GM21390 (cell line): ENCODE measurements around the gene L2HGDH.
"Not testable (repeated sequence)": the region's sequence is repeated elsewhere in the genome, so short reads cannot be mapped to it uniquely, and the experiment has no call there.

ENCODE experiments used
- ATAC-seq: cut with Tn5 transposase; IDR thresholded peaks from one replicate; pipeline ENCODE4 v1.9.1; 2021; ENCODE audit not compliant: unreplicated experiment

Gene L2HGDH

DNA sequence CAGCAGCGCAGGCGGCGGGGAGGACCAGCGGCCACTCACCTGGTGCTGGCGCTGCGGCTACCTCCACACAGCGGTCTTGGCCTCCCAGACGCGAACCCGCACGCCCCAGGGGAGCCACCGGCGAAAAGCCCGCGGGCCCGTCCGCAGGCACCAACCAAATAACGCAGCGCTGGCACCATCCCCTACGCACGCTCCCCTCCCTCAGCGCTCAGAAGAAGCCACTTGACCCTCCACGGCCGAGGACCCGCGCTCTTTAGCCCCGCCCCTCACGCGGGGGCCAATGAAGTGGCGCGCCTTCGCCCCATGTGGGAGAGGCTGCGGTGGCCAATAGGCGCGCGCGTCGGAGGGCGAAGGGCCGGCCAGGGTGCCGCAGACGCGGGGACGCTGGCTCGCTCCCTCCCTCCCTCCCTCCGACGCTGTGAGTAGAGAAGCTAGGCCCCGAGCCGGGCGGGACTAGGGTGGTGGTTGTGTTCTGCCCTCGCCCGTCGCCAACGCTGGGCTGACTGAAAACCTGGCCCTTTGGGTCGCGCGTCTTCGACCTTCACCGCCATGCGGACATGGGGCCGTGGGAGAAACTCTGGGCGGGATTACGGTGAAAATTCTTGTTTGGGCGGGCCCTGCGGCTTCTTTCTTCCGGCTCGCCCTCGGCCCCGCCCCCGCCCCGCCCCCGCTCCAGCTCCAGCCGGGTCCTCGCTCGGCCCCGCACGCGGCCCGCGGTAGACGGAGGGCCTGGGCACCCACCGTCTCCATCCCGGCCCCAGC lies at the start of gene L2HGDH, which contains the start of gene DMAC2L:
L2HGDH (minus strand) TSS at position 258 of the 762 bp plus-strand sequence; CDS start at position 179, 79 bp downstream.
DMAC2L (plus strand) TSS at position 353 of the 762 bp plus-strand sequence. CDS start 9,164 bp downstream, outside the sequence.
- peak; percentile 88 for ATAC-seq

DNA sequence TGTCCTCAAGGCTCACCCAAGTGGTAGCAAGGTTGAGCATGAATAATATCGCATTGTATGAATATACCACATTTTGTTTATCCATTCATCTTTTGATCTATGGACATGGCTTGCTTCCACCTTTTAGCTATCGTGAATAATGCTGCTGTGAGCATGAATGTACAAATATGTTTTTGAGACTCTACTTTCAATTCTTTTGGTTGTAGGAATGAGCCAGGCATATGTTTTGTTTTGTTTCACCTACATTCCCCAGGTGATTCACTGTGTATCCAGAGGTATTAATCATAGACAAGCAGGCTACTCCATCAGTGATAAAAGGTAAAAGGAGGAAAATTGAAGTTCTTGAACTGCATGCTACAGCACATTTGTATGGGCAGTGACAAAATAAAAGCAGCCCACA lies 48.8 kb upstream of the L2HGDH start:
- no peak for ATAC-seq

DNA sequence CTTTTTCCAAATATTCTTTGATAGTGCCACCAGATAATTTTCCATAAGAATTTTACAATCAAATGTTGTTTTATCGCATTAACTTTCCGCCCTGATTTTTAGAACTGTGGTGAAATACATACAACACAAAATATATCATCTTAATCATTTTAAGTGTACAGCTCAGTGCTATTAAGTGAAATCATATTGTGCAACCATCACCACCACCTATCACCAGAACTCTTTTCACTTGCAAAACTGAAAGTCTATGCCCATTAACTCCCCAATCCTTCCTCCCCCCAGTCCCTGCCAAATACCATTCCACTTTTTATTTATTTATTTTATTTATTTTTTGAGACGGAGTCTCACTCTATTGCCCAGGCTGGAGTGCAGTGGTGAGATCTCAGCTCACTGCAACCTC lies 48.1 kb upstream of the L2HGDH start:
- no peak for ATAC-seq

DNA sequence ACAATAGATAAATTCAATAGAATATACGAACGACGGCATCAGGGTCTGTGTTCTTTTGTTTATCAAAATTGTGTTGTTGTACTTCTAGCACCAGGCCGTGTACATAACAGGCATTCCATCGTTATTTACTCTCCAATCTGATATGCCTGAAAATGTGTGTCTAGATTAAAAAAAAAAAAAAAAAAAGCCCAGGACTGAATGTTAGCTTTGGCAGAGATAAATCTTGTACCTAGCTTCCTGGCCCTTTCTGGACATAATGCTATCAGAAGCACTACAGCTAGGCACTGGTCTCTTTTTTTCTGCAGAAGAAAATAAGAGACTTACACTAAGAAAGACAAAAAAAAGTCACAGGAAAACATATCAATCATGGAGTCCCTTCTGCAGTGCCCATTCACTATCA lies 47.6 kb upstream of the L2HGDH start:
- ATAC-seq, result no peak

DNA sequence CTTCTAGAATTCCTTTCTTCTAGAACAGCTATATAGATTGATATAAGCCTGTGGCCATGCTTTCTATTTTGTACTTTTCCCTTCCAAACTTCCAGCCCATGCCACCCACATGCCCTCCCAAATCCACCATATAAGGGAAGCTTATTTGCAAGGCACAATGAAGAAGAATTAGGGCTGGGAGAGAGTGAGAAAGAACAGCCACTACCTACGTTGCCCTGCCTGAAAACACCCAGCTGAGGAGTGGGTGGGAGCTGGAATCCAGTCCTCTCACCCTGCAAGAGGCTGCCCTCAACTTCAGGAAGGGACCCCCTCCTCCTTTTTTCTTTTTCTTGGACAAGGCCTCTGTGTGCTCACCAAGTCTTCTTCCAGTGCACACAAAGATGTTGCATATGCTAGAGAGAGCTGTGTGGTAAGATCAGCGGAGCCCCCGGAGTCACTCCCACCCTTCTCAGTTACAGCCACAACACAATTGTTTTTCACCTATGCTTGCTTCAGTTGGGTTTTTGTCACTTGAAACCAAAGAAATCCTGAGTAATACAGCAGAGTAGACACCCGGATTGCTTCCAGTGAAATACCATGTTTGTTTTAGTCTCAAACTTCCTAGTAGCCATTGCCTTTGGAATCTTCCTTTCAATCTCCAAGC lies 45.8 kb upstream of the L2HGDH start:
- no peak for ATAC-seq

DNA sequence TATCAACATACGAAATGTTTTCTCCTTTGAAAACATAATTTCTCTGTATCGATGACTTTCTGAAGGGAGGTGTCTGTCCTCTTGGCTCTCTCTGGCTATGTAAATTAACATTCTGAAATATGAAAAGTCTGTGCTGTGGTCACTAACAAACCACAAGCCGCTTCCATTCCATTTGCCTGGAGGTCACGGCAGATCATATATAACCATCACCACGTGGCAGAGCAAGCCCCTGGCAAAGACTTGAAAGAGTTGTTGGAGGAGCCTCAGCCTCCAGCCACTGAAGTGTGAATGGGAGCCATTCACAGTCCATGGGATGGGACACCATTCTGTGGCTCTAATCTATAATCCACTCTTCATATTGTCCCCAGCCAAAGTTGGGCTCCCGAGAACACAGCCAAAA lies 45.1 kb upstream of the L2HGDH start:
- no peak for ATAC-seq

DNA sequence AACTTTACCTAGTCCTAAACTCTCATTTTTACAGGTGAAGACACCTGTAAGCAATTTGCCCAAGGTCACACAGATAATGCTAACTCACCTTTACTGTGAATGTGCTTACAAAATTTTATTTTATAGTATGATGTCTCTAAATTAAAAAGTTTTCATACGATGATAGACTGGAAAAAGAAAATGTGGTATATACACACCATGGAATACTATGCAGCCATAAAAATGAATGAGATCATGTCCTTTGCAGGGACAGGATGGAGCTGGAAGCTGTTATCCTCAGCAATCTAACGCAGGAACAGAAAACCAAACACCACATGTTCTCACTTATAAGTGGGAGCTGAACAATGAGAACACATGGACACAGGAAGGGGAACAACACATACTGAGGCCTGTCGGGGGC lies 44.3 kb upstream of the L2HGDH start:
- not testable (repeated sequence) for ATAC-seq

DNA sequence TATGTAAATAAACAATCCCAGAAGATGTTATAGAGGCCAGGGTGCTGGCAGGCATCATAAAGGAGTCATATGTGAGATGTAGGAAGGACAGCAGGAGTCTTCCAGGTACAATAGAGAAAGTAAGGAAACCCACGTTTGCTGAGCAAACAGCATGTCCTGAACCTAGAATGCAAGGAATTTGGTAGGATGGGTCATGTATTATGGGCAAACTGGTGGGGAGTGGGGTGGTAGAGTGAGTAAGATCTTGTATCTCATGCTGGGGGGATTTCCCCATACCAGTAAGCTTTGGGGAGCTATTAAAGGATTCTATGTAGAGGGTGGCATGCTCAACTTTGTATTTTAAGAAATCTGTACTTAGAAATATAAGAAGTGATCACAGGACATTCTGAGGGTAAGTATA lies 43.7 kb upstream of the L2HGDH start:
- ATAC-seq, result no peak

DNA sequence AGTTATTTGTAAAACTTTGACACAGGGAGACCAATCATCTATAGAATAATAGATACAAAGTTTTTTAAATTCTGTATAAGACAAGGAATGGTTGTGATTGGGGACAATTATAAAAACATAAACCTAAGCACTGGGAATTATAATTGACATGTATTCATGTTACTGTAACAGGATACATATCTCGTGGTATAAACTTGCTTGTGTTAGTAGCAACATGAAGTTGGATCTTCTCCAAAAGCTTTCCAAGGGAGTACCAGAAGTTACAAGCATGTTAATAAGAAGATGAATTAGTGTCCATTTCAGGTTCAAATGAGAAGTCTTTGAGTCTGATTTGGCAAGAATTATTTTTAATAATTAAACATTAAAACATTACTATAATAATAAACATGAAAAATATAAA lies 42.5 kb upstream of the L2HGDH start:
- no peak for ATAC-seq

DNA sequence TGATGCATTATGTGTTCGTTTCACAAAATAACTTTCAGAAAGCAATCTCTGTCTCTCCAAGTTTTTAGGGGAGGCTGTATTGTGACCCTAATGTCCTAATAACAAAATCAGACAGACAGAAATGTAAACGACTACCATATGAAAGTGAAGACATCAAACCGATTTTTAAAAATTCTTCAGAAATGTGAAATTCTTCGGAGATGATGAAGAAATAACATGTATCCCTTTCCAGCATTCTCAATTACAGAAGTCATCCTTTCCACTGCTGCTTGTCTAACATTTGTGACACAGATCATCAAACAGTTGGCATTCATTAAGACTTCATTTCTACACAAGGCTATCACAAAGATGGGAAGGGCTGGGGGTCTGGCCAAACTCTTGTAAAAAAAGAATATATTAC lies 41.1 kb upstream of the L2HGDH start:
- ATAC-seq, result no peak

DNA sequence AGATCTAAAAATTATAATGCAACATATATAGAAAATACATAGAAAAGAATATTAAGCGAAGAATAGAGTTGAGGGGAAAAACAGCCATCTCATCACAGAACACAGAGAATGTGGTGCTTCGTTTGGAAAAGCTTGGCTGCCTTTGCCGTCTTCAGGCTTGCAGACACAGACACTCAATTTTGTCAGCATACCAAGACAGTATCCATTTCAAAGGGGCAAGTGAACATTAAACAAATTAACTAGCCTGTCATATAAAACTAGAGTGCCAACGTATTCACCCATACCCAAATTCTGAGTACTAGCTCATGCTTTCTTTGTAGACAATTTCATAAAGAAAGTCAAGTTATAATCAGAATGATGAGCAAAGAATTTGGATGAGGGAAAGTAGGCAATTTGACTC lies 40.6 kb upstream of the L2HGDH start:
- no peak for ATAC-seq

DNA sequence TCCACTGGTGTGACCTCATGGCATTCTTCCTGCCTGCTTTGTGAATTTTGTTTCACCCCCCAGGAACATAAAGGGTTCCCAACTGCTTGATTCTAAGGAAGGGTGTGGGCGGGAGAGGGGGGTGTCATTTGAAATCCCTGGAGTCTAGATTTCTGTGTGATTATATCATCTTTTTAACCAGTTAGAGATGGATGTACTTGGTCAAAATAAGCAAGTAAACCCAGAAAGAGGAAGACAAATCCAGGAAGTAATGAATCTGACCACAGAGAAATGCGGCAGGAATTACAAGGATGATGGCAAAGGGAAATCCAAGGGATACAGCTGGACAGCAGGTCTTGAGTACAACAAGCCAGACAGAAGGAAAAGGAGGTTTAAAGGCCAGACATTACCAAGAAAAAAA lies 38.9 kb upstream of the L2HGDH start:
- no peak for ATAC-seq

DNA sequence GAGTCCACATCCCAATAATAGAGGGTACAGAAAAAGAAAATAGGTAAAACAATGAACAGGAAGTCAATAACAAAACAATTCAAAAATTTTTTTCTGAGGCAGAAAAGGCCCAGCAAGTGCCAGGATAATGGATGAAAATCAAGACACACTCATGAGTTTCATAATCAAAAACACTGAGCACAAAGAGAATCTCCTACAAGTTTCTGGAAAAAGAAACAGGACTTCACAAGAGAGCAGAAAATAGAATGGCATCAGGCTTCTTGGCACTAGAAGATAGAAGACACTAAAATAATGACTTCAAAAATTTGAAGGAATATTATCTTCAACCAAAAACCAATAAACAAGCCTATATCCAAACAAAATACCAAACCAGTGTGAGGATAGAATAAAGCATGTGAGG lies 36.9 kb upstream of the L2HGDH start:
- ATAC-seq, result no peak

DNA sequence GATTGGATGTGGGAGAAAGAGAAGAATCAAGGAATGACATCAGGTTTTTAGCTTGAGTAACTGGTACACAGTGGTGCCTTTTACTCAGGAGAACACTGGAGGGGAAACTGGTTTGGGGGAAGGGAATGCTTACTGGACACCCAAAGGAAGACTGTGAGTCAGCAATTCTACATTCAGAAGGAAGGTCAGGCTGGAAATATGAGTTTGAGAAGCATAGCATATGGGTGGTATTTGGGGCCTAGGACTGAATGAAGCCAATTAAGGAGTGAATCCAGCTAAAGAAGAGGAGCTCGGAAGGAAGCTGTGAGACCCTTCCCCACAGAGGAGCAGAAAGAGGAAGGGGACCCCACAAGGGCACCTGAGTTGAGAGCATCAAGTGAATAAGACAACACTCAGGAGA lies 35.5 kb upstream of the L2HGDH start:
- ATAC-seq, result no peak

DNA sequence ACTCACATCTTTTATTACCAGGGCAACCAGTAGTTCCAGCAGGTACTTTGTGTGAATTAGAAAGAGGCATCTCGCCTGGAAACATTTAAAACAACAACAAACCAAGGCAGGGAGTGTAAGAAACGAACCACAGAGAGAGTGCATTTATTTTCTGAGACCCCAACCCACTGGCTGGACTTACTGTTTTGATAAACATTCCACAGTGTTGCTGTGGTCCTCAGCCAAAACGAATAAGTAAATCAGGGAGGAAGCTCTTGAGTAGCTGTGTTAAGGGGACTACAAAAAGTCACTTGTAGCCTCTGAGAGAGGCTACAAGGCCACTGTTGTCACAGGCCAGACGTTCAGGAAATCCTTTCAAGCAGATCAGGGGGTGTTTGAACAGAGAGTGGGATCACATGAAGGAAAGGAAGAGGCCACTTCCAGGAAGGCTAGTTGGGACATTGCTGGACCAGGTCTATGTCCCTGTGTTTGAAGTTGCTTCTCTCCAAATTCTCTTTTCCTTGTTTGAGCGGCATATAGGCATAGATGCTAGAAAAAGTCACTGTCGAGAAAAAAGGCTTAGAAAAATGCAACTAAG lies 33.9 kb upstream of the L2HGDH start:
- ATAC-seq, result no peak

DNA sequence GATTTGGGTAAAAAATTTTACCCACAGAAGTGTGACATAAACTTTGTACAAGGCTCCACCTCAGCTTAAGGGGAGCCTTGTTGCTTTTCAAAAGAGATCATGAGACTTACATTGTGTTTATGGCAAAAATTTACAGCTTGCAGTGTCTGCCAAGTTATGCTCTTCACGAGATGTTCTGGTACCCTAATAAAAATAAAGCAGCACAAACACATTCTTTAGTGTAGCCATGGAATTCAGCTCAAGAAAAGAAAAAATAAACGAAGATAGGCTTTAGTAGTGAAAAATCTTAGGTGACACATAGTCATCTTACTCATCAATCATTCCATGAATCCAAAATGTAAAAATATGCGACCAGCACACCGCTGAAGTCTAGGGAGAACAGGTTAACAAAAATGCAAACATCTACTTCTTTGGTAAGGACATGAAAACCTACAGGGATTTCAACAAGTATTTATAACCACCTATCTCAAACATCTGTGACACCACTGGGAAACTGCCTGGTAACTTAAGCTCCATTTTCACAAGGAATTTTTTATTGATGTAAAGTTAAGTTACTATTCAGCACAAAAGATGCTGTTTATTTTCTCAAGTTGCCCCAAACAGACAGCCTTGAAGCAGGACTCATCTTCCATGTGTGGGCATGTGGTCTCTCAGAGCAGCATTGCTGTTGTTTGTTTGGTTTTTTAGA lies 33.0 kb upstream of the L2HGDH start:
- no peak for ATAC-seq

DNA sequence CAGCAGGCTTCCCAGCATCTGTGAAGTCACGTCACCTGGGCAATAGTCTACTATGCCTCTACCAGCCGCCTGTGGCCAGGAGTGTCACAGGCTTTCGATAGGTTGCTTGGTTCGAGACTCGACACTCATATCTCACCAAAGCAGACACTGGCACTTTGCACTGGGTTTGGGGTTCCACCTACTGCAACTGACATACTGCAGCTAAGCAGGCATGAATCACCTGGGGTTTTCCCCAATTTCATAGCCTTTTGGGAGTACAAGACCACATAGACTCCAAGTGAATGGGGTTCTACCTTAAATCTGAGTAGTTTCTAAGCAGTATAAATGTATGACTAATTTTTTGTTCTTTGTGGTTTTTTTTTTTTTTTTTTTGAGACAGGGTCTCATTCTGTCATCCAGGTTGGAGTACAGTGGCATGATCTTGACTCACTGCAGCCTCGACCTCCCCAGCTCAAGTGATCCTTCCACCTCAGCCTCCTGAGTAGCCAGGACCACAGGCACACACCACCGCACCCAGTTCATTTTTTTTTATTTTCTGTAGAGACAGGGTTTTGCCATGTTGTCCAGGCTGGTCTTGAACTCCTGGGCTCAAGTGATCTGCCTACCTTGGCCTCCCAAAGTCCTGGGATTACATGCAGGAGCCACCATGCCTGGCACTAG lies 32.2 kb upstream of the L2HGDH start:
- peak; percentile 68 for ATAC-seq

DNA sequence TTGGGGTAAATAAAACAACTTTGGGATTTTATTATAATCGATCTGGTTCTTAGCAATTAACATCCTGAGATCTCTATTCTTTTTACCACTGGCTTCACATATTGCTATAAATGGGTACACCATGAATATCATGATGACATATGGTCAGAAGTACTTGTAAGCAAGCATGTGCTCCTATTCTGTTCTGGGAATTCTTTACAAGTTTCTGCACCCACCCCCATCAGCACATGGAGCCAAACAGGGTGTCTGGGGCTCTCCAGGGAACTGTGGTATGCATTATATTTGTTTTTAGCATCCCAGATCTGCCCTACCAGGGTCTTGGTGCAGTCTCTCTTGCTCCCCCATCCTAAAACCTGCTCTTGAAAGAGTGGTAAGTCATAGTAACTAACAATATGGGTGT lies 31.4 kb upstream of the L2HGDH start:
- ATAC-seq, result no peak

DNA sequence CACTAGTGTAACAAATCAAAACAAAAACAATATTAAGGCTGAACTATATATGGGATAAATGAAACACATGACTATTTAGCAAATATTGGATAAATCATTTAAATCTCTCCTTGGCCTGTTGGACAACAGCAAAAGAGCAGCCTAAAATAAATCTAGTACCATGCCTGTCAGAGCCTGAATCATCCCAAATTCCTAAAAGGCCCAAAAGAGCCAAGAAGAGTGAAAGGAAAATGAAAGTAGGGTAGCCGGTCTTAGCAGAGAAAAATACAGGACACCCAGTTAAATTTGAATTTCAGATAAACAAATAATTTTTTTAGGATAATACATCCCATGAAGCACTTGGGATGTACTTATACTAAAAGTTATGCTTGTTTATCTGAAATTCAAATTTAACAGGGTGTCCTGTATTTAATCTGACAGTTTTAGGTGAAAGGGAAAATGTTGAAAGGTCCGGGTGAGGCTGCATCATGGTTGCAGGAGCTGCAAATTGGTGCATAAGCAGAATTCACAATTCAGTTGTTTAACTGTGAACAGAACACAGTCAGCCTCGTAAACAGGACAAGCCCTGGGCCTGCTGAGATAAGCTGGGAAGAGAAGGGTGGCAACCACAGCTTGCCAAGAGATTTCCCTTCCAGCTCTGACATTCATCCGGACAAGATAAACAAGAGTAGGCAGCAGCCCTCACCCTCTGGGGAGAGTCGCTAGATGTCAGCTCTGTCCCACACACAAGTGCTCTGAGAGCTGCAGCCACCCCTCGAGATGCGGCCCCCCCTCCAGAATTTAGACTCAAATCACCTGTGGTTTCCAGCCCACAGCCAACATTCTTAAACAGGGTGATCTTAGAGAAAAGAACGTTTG lies 30.4 kb upstream of the L2HGDH start:
- ATAC-seq, result peak; percentile 52

DNA sequence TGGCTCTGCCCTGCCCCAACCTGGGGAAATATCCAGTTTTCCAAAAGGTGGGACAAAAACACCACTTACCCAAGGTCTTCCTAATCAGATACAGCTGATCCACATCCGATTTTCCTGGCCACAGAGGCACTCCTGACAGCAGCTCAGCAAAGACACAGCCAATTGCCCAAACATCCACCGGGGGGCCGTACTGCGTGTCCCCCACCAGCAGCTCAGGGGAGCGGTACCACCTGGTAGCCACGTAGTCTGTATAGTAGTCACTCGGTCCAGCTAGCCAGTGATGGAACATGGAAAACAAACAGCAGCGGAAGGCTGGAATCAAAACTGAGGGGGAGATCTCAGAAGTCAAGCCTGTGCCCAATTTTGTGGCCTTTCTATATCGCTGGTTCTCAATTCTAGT lies 28.9 kb upstream of the L2HGDH start:
- no peak for ATAC-seq
